HG02973 (cell line): ENCODE results near the gene ABLIM2.
A peak's percentile ranks its signal among the peaks of the same experiment; 100 is the strongest.

Source experiments
- ATAC-seq: cut with Tn5 transposase; IDR thresholded peaks from one replicate; pipeline ENCODE4 v1.9.1; 2021; ENCODE audit warnings: moderate library complexity; ENCODE audit not compliant: unreplicated experiment

ABLIM2 gene

GRCh38 chr4:8194306-8195242, 36.0 kb upstream of the ABLIM2 start:
- no peak for ATAC-seq

DNA sequence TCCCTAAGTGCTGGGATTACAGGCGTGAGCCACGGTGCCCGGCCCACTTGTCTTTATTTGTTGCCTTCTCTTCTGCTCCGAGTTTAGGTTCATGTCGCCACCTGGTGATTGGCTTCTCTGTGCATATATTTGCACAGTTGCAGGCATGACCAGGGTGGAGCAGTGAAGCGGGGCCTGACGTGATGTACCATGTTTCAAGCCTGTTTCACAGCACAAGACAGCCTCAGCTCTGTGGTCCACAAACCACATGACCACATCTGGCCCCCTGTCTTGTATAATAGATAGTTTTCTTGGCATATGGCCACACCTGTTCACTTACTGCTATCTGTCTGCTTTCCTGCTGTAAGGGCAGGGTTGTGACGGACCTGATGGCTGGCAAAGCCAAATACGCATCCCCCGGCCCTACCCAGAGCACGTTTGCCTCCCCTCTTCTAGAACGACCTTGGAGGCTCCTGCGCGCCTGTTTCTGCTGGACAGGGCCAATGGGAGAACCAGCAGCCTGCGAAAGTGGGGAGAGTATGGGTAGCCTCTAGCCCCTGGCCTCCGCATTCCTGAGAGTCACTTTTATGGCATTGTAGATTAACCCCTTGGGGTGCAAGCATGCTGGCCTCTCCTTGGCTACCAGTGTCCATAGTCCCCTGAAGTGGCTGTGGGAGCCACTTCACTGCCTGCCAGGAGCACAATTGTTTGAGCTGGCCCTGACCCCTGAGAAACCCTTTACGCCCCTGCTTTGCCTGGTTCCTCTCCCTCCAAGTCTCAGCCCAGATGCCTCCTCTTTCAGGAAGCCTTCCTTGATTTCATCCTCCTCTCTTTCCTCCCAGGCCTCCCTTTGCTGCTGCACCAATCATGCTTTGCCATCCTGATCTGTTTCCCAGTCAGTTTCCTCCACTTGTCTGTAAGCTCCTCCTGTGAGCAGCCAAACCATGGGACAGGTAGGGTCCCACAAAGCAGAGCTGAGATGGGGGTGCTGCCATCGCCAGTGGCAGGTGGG, 34.4 kb upstream of the ABLIM2 start:
- peak; percentile 87 for ATAC-seq

- no peak for ATAC-seq
Observed at GRCh38 chr4:8191136-8191747, 32.6 kb upstream of the ABLIM2 start.

DNA sequence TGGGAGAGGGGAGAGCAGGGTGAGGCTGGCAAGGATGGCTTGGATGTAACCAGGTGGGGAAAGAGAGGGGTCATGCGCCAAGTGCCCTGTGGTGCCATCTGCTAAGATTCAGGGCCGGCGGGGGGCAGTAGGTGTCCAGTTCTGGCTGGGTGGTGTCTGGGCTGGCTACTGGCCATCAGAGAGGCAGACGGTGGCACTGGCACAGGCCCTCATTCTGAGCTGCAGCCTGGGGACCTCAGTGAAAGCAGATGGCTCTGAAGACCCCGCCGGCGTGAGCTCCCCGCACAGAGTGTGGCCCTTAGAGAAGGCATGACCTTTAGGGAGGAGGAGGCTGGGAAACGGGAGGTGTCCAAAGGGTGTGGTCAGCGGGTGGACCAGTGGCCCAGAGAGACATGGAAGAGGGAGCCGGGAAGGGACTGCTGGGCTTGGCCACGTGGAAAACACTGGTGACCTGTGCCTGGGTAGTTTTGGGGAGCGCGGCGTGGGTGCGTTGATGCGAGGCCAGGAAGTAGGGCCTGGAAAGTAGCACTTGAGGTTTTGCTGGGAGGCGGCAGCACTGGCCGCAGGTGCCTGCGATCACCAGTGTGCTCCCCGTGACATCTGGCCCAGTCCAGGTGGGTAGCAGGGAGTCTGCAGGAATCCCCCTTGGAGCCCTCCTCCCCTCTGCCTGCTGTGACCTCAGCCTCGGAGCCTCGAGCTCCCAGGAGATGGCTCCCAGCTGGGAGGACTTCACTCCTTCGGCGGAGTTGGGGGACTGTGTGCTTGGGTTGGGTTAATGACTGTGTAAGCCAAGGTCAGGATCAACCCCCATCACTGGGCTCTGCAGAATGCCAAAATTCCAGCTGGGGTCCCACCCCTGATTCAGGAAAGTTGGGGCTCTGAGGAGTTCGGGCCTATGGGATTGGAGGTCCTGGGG, 31.2 kb upstream of the ABLIM2 start:
- ATAC-seq, result no peak

DNA sequence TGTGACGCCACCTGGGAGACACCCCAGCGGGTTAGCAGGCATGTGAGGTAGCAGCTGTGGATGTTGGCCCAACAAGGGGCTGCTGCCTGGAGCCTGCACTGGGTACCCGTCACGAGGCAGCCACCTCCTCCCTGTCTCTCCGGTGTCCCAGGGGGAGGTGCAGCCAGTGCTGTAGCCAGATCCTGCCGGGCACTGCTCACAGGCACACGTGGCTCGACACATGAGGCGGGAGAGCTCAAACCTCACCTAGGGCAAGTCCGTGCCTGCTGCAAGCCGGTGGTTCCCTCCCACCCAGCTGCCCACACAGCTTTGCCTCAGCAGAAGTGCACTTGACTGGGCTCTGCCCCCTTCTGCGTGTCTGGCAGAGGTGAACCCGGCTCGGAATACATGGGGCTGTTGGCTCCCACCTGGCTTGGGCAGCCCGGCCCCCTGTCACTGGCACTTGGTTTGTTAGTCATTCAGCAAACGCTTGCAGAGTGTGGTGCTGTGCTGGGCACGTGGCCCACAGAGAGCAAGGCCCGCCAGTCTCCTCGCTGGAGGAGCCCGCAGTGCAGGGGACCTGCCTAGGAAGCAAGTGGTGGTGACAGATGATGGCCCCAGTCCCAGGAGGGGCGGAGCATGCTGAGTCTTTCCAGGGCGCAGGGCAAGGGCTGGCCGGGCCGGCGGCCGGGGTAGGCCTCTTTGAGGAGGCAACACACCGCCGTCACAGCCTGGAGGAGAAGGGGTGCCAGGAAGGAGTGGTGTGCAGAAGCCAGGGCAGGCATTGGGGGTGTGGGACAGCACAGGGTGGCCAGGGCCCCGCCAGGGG, 30.3 kb upstream of the ABLIM2 start:
- ATAC-seq, result no peak

DNA sequence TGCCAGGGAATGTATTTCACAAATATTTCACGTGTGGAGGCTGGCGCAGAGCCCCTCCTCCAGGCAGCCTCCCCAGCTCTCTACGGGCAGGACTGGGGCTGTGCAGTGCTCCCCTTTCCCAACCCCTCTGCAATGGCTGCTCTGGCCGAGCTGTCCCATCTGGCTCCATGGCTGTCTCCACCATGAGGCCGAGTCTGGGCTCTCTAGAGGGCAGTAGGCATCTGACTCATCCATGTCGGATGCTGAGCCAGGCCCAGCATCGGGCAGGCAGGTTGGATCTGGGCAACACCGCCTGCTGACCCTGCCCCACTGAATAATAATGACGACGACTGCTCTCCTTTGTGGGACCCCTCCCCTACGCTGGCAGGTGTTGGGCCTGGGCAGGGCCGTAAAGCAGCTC, 29.5 kb upstream of the ABLIM2 start:
- no peak for ATAC-seq

GRCh38 chr4:8185930-8186329, 27.3 kb upstream of the ABLIM2 start:
- no peak for ATAC-seq

GRCh38 chr4:8185295-8185694, 26.7 kb upstream of the ABLIM2 start:
- no peak for ATAC-seq

GRCh38 chr4:8184061-8184460, 25.4 kb upstream of the ABLIM2 start:
- no peak for ATAC-seq

- ATAC-seq, result no peak
Observed at GRCh38 chr4:8182858-8183725, 24.5 kb upstream of the ABLIM2 start.

DNA sequence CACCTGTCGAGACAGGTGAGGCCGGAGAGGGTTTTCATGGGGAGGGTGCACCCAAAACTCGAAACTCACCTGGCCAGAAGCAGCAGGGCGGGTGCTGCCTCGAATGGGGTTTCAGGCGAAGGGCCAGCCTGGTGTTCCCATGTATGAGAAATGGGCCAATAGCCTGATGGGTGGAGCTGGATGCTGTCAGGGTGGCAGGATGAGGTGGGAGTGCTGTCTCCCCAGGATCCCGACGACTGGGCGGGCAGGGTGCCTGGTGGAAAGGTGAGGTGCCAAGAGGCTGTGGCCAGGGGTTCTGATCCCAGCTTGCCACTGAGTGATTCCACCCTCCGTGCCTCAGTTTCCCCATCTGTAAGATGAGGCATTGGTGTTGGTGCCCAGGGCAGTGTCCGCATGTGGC, 23.7 kb upstream of the ABLIM2 start:
- ATAC-seq, result no peak

DNA sequence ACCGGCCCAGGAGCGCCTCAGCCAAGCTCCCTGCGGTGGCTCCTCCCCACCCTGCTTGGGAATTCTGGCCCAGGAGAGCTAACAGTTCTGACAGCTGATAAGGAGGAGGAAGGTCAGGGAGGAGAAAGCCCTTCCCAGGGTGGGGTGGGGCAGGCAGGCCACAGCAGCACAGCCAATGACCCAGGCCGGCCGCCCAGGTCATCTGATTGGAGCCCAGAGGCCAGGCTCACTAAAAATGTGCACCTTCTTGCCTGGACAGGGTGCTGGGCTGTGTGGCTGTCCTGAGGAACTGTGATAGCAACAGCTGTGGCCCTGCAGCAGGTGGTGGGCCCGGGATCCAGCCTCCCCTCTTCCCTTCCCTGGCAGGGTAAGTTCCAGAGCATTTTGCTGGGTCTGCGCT, 23.2 kb upstream of the ABLIM2 start:
- no peak for ATAC-seq

DNA sequence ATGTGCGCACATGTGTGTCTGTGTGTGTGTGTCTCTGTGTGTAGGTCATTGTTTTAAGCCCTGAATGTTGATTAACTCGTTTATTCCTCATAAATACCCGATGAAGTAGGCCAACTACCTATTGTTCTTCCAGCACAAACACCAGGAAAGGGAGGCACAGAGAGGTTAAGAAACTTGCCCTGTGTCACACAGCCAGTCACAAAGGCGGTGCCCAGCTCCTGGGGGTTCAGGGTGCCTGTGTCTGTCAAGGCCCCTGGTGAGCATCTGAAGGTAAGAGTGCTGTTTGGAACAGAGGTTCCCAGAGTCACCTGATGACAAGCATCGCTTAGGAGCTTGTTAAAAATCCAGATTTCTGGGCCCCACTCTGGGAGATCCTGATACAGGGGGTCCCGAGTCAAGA, 22.5 kb upstream of the ABLIM2 start:
- ATAC-seq, result no peak

- no peak for ATAC-seq
Observed at GRCh38 chr4:8180310-8181093, 21.9 kb upstream of the ABLIM2 start.

- no peak for ATAC-seq
Observed at GRCh38 chr4:8179771-8180170, 21.2 kb upstream of the ABLIM2 start.

DNA sequence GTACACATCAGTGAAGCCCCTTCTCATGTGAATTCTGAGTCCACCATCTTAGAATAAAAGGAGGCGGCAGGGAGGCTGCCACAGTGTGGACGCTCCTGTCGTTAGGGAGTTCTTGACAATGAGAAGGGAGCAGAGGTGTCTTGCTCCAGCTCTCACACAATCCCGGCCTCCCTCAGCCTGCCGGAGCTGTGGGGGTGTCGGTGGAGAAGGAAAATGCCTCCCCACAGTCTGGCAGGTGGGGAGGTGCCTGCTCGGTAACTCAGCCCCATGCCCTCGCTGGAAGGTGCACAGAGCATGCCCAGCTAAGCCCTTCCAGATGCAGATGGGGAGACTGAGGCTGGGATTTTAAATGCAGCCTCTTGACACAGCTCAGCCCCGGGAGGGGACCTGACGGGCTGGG, 20.5 kb upstream of the ABLIM2 start:
- no peak for ATAC-seq

GRCh38 chr4:8177956-8178355, 19.3 kb upstream of the ABLIM2 start:
- ATAC-seq, result no peak

GRCh38 chr4:8177552-8177951, 18.9 kb upstream of the ABLIM2 start:
- no peak for ATAC-seq
